ENCODE data around the gene GLCCI1. TPM values are rescaled to one million over a fixed set of nuclear protein-coding genes. Genes with fewer than 3 reads are reported as not detected.

Gene GLCCI1
- total and polyA plus RNA-seq, 2 of the 8 experiments (the other 6 are each of a cell fraction or from before 2014, with no cell fraction given), result 12.4 to 27.7 TPM

DNA sequence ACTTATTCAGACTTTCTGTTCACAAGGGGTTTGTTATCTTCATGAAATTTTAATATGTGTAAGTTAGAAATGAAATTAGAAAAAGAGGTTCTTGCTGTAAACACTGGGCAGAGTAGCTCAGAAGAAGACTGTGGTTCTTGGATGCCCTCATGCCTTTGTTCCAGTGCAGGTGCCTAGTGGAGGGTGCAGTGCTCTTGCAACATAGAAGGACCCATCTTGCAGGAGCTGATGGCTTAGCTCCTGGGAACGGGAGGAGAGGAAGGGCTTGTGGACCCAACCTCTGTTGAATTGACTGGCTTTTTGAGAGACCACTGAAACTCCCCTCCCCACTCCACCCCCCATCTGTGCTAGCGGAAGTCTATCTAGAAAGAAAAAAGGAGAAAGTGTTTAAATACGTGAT is 116.8 kb downstream of the GLCCI1 start:
- H2BK20ac ChIP-seq (ENCODE audit: low read length), result no peak overlapping the region
- H2BK120ac ChIP-seq (replicated peaks; ENCODE audit: low read depth, low read length), result no peak overlapping the region
- no peak overlapping the region for H3K4me2 ChIP-seq (ENCODE audit: insufficient read depth in 1 of 2, low read depth in 2 of 2, low read length in 2 of 2)
- no peaks in the 10 kb centered on the region for H3K23me2 ChIP-seq (ENCODE audit: low read depth, low read length)
- H3K4me1 ChIP-seq (replicated peaks in 1 of 4; ENCODE audit: control insufficient read depth in 3 of 4, insufficient read depth in 4 of 4, low read length in 3 of 4), result peaks cover 0 to 2% (median 0%) of the 10 kb centered on the region in 4 experiments; a peak in 1 of 7 replicates
- no peaks in the 10 kb centered on the region for H3K79me2 ChIP-seq (ENCODE audit: control insufficient read depth in 1 of 2, insufficient read depth in 2 of 2, low read length in 2 of 2)
- 80% methylated on average over 3 of the region's 3 CpGs; no CpG with 5 or more reads in 1 of the 2 experiments for WGBS, 2 experiments (ENCODE audit: extremely low coverage in 1 of 2, insufficient coverage in 1 of 2, insufficient read length in 1 of 2, insufficient replicate concordance in 2 of 2, low coverage in 1 of 2, low lambda C conversion rate in 2 of 2, missing lambda C conversion rate in 1 of 2)
- no peak overlapping the region for H3K4me3 ChIP-seq (ENCODE audit: extremely low read depth in 1 of 4, insufficient read depth in 2 of 4, low read depth in 3 of 4, low read length in 4 of 4)
- no peak overlapping the region for H4K8ac ChIP-seq (ENCODE audit: extremely low read depth, insufficient read depth, low read length)
- no peak overlapping the region for H2AFZ ChIP-seq (ENCODE audit: low read length)
- H3K27me3 ChIP-seq (replicated peaks in 1 of 4; ENCODE audit: control insufficient read depth in 3 of 4, extremely low read depth in 1 of 4, insufficient read depth in 3 of 4, low read length in 3 of 4), result peaks cover 0 to 1% (median 0%) of the 10 kb centered on the region in 4 experiments; a peak in 1 of 7 replicates
- H3K36me3 ChIP-seq (ENCODE audit: control insufficient read depth in 2 of 4, insufficient read depth in 4 of 4, low read length in 3 of 4), result no peaks in the 10 kb centered on the region
- DNase-seq (ENCODE audit: low read depth in 1 of 2, low spot score in 2 of 2) (no peak), FAIRE-seq (no peak)
- H3K18ac ChIP-seq (ENCODE audit: extremely low read depth, low read length), result no peak overlapping the region
- H2BK5ac ChIP-seq (ENCODE audit: low read depth, low read length), result no peak overlapping the region
- no peaks in the 10 kb centered on the region for H3K9me3 ChIP-seq (ENCODE audit: insufficient read depth in 2 of 2, low read depth in 1 of 2, low read length in 1 of 2)
- no peak overlapping the region for H3K9ac ChIP-seq (replicated peaks in 1 of 4; ENCODE audit: extremely low read depth in 1 of 4, low read depth in 3 of 4, low read length in 3 of 4)
- no peak overlapping the region for H3K56ac ChIP-seq (replicated peaks; ENCODE audit: insufficient read length, low read depth, low read length)
- no peak overlapping the region for H4K91ac ChIP-seq (replicated peaks; ENCODE audit: insufficient read length, low read length)
- no peak overlapping the region for H3K14ac ChIP-seq (ENCODE audit: insufficient read length)
- no peaks in the 10 kb centered on the region for H3K79me1 ChIP-seq (ENCODE audit: low read depth, low read length)
- ChIA-PET POLR2A (ENCODE audit: partially characterized antibody) (interaction anchor here (0.8 to 1.0 kb wide), 2 partner anchors 12 kb away, joined by 3 read pairs; no protein-coding TSS in a partner anchor), CTCF (ENCODE audit: partially characterized antibody) (interaction anchor here (0.6 to 1.7 kb wide), 8 partner anchors 8 to 592 kb away, joined by 3 to 7 read pairs (median 4); no protein-coding TSS in a partner anchor)
- no peak overlapping the region for H3K4ac ChIP-seq (replicated peaks; ENCODE audit: insufficient read length, low read depth, low read length)
- no peak overlapping the region for H2BK15ac ChIP-seq (ENCODE audit: low read length)
- no peak overlapping the region for H2BK12ac ChIP-seq (ENCODE audit: low read depth, low read length)
- H3K23ac ChIP-seq (ENCODE audit: insufficient read length), result no peak overlapping the region
- H3K27ac ChIP-seq (ENCODE audit: low read depth, low read length), result no peak overlapping the region
- H4K5ac ChIP-seq (ENCODE audit: insufficient read length, low read depth, low read length), result no peak overlapping the region
- H4K20me1 ChIP-seq (replicated peaks in 1 of 2; ENCODE audit: control insufficient read depth in 1 of 2, insufficient read depth in 2 of 2, low read length in 2 of 2), result no peaks in the 10 kb centered on the region
- no peak overlapping the region for H2AK5ac ChIP-seq (ENCODE audit: low read depth, low read length)
- TF ChIP-seq JUND (IDR thresholded peaks at IDR 0.05; ENCODE audit: low read length) (no peak), MAX (IDR thresholded peaks at IDR 0.05) (no peak), RAD21 (IDR thresholded peaks at IDR 0.05 in 1 of 2, conservative IDR thresholded peaks at IDR 0.05 in 1 of 2; ENCODE audit: low read depth in 2 of 2, low read length in 2 of 2) (no peak), RNF2 (IDR thresholded peaks at IDR 0.05; ENCODE audit: borderline replicate concordance, low read depth, low read length, missing control alignments, poor library complexity, severe bottlenecking) (no peak), KDM4A (IDR thresholded peaks at IDR 0.05; ENCODE audit: low read depth, low read length, severe bottlenecking) (no peak), CEBPB (IDR thresholded peaks at IDR 0.05; ENCODE audit: low read depth, low read length) (no peak), SP4 (IDR thresholded peaks at IDR 0.05; ENCODE audit: low read length) (no peak), JUN (IDR thresholded peaks at IDR 0.05; ENCODE audit: low read depth, low read length) (no peak), TBP (IDR thresholded peaks at IDR 0.05; ENCODE audit: low read depth, low read length) (no peak), TAF1 (IDR thresholded peaks at IDR 0.05; ENCODE audit: low read depth, low read length) (no peak), CTBP2 (IDR thresholded peaks at IDR 0.05; ENCODE audit: borderline replicate concordance, insufficient read depth, insufficient read length, low read length) (no peak), ASH2L (IDR thresholded peaks at IDR 0.05; ENCODE audit: low read length) (no peak), SRF (IDR thresholded peaks at IDR 0.05; ENCODE audit: low read depth, low read length) (no peak), BCL11A (IDR thresholded peaks at IDR 0.05; ENCODE audit: low read depth in 2 of 2, low read length in 2 of 2) (no peak)
